K562 (cell line): ENCODE results near the gene TMC4. TPM values are rescaled to one million over a fixed set of nuclear protein-coding genes. Genes with fewer than 3 reads are reported as not detected.
A peak's percentile ranks its signal among the peaks of the same experiment; 100 is the strongest.

Experiments used
- ARID1B ChIP-seq: fragments of 450-650 bp; IDR thresholded peaks from 2 replicates; pipeline ENCODE4 v1.6.1; 2016; ENCODE audit warnings: antibody characterized with exemption, mild to moderate bottlenecking, inconsistent platforms
- E2F6 ChIP-seq, 2 experiments: IDR thresholded peaks; 2 replicates each; pipeline ENCODE4 v1.6.1; 2011; ENCODE audit warnings: borderline replicate concordance in 1 of 2, control low read depth in 1 of 2, low read depth in 1 of 2, low read length in 1 of 2, mild to moderate bottlenecking in 1 of 2, mixed read lengths in 1 of 2, moderate library complexity in 1 of 2; ENCODE audit not compliant: insufficient read depth in 1 of 2, insufficient read length in 1 of 2, poor library complexity in 1 of 2, severe bottlenecking in 1 of 2; ENCODE audit errors: extremely low read depth in 1 of 2
- MAZ ChIP-seq, 2 experiments: fragments of 450-650 bp in 1 of 2; sonication (generic) in 1 of 2; formaldehyde crosslinking; IDR thresholded peaks in 1 of 2; conservative IDR thresholded peaks in 1 of 2; 2 replicates each; pipeline versions ENCODE4 v1.4.0 to v1.5.0; 2020; ENCODE audit warnings: mild to moderate bottlenecking in 1 of 2, missing genetic modification reagents in 1 of 2
- MCM2 ChIP-seq: fragments of 450-650 bp; IDR thresholded peaks from 2 replicates; pipeline ENCODE4 v1.6.1; 2017; ENCODE audit warnings: low read depth, mild to moderate bottlenecking
- PCBP2 ChIP-seq: fragments of 200-400 bp; formaldehyde crosslinking; IDR thresholded peaks from 2 replicates; pipeline ENCODE4 v1.6.1; 2018; ENCODE audit warnings: low read length, low read depth, mild to moderate bottlenecking, moderate library complexity; ENCODE audit not compliant: poor library complexity, severe bottlenecking
- RFX7 ChIP-seq: fragments of 250-450 bp; sonication (Bioruptor Pico); IDR thresholded peaks from 2 replicates; pipeline ENCODE4 v1.5.1; 2021; ENCODE audit warnings: mild to moderate bottlenecking
- RNF2 ChIP-seq: sonication (generic); IDR thresholded peaks from 2 replicates; pipeline ENCODE4 v1.6.1; 2016
- SFPQ ChIP-seq: fragments of 200-400 bp; formaldehyde crosslinking; IDR thresholded peaks from 2 replicates; pipeline ENCODE4 v1.6.1; 2017; ENCODE audit warnings: mild to moderate bottlenecking, low read depth, low read length, moderate library complexity
- SNAPC5 ChIP-seq: fragments of 250-450 bp; sonication (Bioruptor Pico); IDR thresholded peaks from 2 replicates; pipeline ENCODE4 v1.8.0; 2021; ENCODE audit warnings: moderate library complexity, mild to moderate bottlenecking, inconsistent platforms
- SRF ChIP-seq, 2 experiments: fragments of 250-450, 450-650 bp in 1 of 2; sonication (Bioruptor Pico) in 1 of 2; sonication (generic) in 1 of 2; formaldehyde crosslinking; IDR thresholded peaks; 2 replicates each; pipeline versions ENCODE4 v1.5.0 to v1.5.1; 2020 to 2022; ENCODE audit warnings: mild to moderate bottlenecking in 1 of 2, missing genetic modification reagents in 1 of 2
- SRSF9 ChIP-seq: fragments of 200-400 bp; formaldehyde crosslinking; IDR thresholded peaks from 2 replicates; pipeline ENCODE4 v1.6.1; 2017; ENCODE audit warnings: low read depth, low read length, borderline replicate concordance
- TCF7 ChIP-seq: sonication (generic); IDR thresholded peaks from 2 replicates; pipeline ENCODE4 v1.6.1; 2016; ENCODE audit warnings: antibody characterized with exemption, borderline replicate concordance
- ZNF280A ChIP-seq: fragments of 450-650 bp; IDR thresholded peaks from 2 replicates; pipeline ENCODE4 v1.6.1; 2018; ENCODE audit warnings: mild to moderate bottlenecking, low read depth; ENCODE audit not compliant: partially characterized antibody
- ZNF408 ChIP-seq: fragments of 250-450 bp; sonication (Bioruptor Pico); IDR thresholded peaks from 2 replicates; pipeline ENCODE4 v1.4.0; 2020; ENCODE audit warnings: low read depth, mild to moderate bottlenecking, moderate library complexity
- ZNF445 ChIP-seq: fragments of 250-450 bp; sonication (Bioruptor Pico); IDR thresholded peaks from 2 replicates; pipeline ENCODE4 v1.4.0; 2020; ENCODE audit warnings: low read depth, mild to moderate bottlenecking, moderate library complexity
- ZSCAN32 ChIP-seq: fragments of 450-650 bp; formaldehyde crosslinking; IDR thresholded peaks from 2 replicates; pipeline ENCODE4 v1.4.0; 2020; ENCODE audit warnings: mild to moderate bottlenecking, moderate library complexity
- polyA plus RNA-seq, 8 experiments: library from polyadenylated mRNA; depleted of rRNA in 4 of 8; stranded (reverse) in 5 of 8; unstranded in 3 of 8; fragments of >200 nt; fragmentation: Nextera tagmentation in 2 of 8; fragmentation: Illumina TruSeq in 1 of 8; extraction: Ambion mirVana in 2 of 8; extraction: Trizol in 1 of 8; gene quantifications; 2 replicates each; pipeline versions ENCODE4 v1.2.1 to v1.2.3, GENCODE V29; 2011 to 2014; ENCODE audit warnings: inconsistent platforms in 1 of 8, missing spikeins in 1 of 8
- total RNA-seq, 7 experiments: library from RNA; depleted of rRNA in 6 of 7; stranded (reverse); fragments of >200 nt in 6 of 7; fragmentation: Illumina TruSeq in 2 of 7; extraction: Trizol in 2 of 7; gene quantifications; 2 replicates each; pipeline versions ENCODE4 v1.2.1 to v1.2.3, GENCODE V29; 2011 to 2021; ENCODE audit warnings: low replicate concordance in 1 of 7
- TF ChIP-seq, protein P1 (sequence below): sonication (generic); formaldehyde crosslinking; IDR thresholded peaks from 2 replicates; pipeline ENCODE4 v1.8.0; 2022; ENCODE audit warnings: mild to moderate bottlenecking, missing genetic modification reagents

The TMC4 gene
- total and polyA plus RNA-seq, 9 of the 15 experiments (the other 6 are each of a cell fraction or from before 2014, with no cell fraction given) = 0.12 to 0.79 (median 0.36) TPM; not detected in 2

DNA sequence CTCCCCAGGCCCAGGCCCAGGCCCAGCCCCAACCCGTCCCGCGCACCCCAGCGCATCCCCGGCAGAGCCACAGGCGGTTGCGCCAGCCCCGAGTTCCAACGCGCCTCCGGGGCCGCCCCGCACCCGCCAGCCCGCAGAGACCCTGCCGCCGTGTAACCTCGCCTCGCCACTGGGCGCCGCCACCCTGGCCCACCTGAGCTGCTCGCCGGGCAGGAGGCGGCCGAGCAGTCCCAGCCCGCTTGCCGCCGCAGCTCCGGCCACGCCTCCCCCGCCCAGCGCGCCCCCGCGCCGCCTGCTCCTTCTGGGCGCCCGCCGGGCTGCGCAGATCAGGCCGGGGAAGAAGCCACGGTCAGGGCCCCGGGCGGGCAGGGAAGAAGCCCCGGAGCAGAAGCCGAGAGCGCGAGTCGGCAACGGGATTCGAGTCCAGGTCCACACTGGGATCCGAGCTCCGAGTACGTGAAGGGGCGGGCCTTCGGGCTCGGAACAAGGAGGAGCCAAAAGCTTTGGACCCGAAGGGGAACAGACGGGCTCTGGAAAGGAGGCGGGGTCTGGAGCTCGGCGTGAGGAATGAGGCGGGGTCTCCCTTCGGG lies 16.3 kb upstream of the TMC4 start, which contains the start of gene MBOAT7 (continued):
- TF ChIP-seq SNAPC5 (CRISPR knock-in tag) (no peak), MCM2 (no peak), MAZ (CRISPR knock-in tag; conservative IDR thresholded peaks at IDR 0.05 in 1 of 2, IDR thresholded peaks at IDR 0.05 in 1 of 2) (peak in 1 of 2 experiments; percentile 93; a peak in 3 of 4 replicates), SFPQ (no peak), SRSF9 (no peak), ZNF408 (no peak), SRF (CRISPR knock-in tag; IDR thresholded peaks at IDR 0.05) (peak in 1 of 2 experiments; percentile 2; a peak in 1 of 4 replicates), RFX7 (CRISPR knock-in tag) (no peak), RNF2 (0 out of 2 replicates have a peak, but pooled peaks have one; percentile 28), PCBP2 (no peak), ARID1B (no peak), ZNF445 (no peak), ZSCAN32 (CRISPR knock-in tag) (no peak), E2F6 (IDR thresholded peaks at IDR 0.05; ENCODE audit: borderline replicate concordance in 1 of 2, extremely low read depth in 1 of 2, insufficient read depth in 1 of 2, insufficient read length in 1 of 2, low read depth in 1 of 2, low read length in 1 of 2, poor library complexity in 1 of 2, severe bottlenecking in 1 of 2) (peak in 1 of 2 experiments; percentile 83), ZNF280A (no peak), TCF7 (no peak)
- TF ChIP-seq, protein P1, sequence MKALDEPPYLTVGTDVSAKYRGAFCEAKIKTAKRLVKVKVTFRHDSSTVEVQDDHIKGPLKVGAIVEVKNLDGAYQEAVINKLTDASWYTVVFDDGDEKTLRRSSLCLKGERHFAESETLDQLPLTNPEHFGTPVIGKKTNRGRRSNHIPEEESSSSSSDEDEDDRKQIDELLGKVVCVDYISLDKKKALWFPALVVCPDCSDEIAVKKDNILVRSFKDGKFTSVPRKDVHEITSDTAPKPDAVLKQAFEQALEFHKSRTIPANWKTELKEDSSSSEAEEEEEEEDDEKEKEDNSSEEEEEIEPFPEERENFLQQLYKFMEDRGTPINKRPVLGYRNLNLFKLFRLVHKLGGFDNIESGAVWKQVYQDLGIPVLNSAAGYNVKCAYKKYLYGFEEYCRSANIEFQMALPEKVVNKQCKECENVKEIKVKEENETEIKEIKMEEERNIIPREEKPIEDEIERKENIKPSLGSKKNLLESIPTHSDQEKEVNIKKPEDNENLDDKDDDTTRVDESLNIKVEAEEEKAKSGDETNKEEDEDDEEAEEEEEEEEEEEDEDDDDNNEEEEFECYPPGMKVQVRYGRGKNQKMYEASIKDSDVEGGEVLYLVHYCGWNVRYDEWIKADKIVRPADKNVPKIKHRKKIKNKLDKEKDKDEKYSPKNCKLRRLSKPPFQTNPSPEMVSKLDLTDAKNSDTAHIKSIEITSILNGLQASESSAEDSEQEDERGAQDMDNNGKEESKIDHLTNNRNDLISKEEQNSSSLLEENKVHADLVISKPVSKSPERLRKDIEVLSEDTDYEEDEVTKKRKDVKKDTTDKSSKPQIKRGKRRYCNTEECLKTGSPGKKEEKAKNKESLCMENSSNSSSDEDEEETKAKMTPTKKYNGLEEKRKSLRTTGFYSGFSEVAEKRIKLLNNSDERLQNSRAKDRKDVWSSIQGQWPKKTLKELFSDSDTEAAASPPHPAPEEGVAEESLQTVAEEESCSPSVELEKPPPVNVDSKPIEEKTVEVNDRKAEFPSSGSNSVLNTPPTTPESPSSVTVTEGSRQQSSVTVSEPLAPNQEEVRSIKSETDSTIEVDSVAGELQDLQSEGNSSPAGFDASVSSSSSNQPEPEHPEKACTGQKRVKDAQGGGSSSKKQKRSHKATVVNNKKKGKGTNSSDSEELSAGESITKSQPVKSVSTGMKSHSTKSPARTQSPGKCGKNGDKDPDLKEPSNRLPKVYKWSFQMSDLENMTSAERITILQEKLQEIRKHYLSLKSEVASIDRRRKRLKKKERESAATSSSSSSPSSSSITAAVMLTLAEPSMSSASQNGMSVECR = peak; percentile 79
